Gastrocnemius medialis (tissue), 4 donors: ENCODE data around the gene CLSTN2. TPM values are rescaled to one million over a fixed set of nuclear protein-coding genes. Genes with fewer than 3 reads are reported as not detected.

ENCODE experiments used
- ATAC-seq, 2 donors: fragments of 150-250 bp; one replicate each; pipeline ENCODE4 v1.9.1; 2016
- DNase-seq, 2 donors: peaks; one replicate each; pipeline ENCODE4 v3.0.0-alpha.2; 2019
- H3K27ac ChIP-seq, 4 donors: fragments of 200-600 bp; sonication (generic); 1 replicate in 1 of 4; 2 replicates in 3 of 4; pipeline ENCODE4 v1.5.1; 2016 to 2018; ENCODE audit warnings: mild to moderate bottlenecking in 2 of 4, moderate library complexity in 1 of 4
- H3K27me3 ChIP-seq, 3 donors: fragments of 200-600 bp; sonication (generic) in 2 of 3; 1 replicate in 1 of 3; 2 replicates in 2 of 3; pipeline versions ENCODE4 v1.5.1 to v1.6.0; 2016 to 2019; ENCODE audit warnings: mild to moderate bottlenecking in 1 of 3, moderate library complexity in 1 of 3
- H3K36me3 ChIP-seq, 2 donors: fragments of 200-600 bp; sonication (generic) in 1 of 2; one replicate each; pipeline ENCODE4 v1.5.1; 2017 to 2018
- H3K4me1 ChIP-seq, 2 donors: fragments of 200-600 bp; sonication (generic) in 1 of 2; one replicate each; pipeline ENCODE4 v1.5.1; 2016 to 2017; ENCODE audit warnings: mild to moderate bottlenecking in 2 of 2
- H3K4me3 ChIP-seq, 4 donors: fragments of 200-600 bp; sonication (generic) in 3 of 4; 1 replicate in 1 of 4; 2 replicates in 3 of 4; pipeline ENCODE4 v1.5.1; 2016 to 2019; ENCODE audit warnings: mild to moderate bottlenecking in 2 of 4
- H3K9me3 ChIP-seq, 3 donors: fragments of 200-600 bp; sonication (generic) in 2 of 3; 1 replicate in 1 of 3; 2 replicates in 2 of 3; pipeline ENCODE4 v1.5.1; 2016 to 2019
- CTCF ChIP-seq, 5 experiments: fragments of 450-650 bp in 3 of 5; fragments of 200-600 bp in 2 of 5; sonication (generic) in 2 of 5; IDR thresholded peaks in 4 of 5; conservative IDR thresholded peaks in 1 of 5; 1 replicate in 4 of 5; 2 replicates in 1 of 5; pipeline ENCODE4 v1.5.1; 2016 to 2019; ENCODE audit warnings: antibody characterized with exemption in 5 of 5, mild to moderate bottlenecking in 3 of 5, moderate library complexity in 3 of 5
- POLR2A ChIP-seq, 2 donors: fragments of 450-650 bp; IDR thresholded peaks; one replicate each; pipeline ENCODE4 v1.6.1; 2017; ENCODE audit warnings: antibody characterized with exemption in 2 of 2, mild to moderate bottlenecking in 2 of 2, moderate library complexity in 2 of 2
- in situ Hi-C, 4 donors: fragments of 200-750 bp; cut with MboI; loops; one replicate each; pipeline versions ENCODE4 v1.15.0 to v1.8.0; 2017; ENCODE audit warnings: low sequenced_read_pairs in 4 of 4
- intact Hi-C: fragments of 100-400 bp; cut with DNase I; formaldehyde crosslinking; loops from one replicate; pipeline ENCODE4 v1.15.1; 2023; ENCODE audit warnings: low total_unique reads
- total RNA-seq, 4 donors: library from RNA; depleted of rRNA; stranded (reverse); fragments of >200 nt; gene quantifications; one replicate each; pipeline versions ENCODE4 v1.1.0 to v1.2.3, GENCODE V29; 2016

The CLSTN2 gene
- total RNA-seq, 4 donors from 2014 or later: 1.1 to 4.9 (median 4.0) TPM

- Histone ChIP-seq H3K27me3 (no peaks in the 10 kb centered on the region), H3K9me3 (no peaks in the 10 kb centered on the region), H3K27ac (no peak overlapping the region), H3K36me3 (no peaks in the 10 kb centered on the region), H3K4me1 (peaks cover 0 to 10% of the 10 kb centered on the region in 2 donors), H3K4me3 (no peak overlapping the region)
- TF ChIP-seq POLR2A (IDR thresholded peaks at IDR 0.05) (no peak), CTCF (IDR thresholded peaks at IDR 0.05 in 4 of 5, conservative IDR thresholded peaks at IDR 0.05 in 1 of 5) (no peak)
- intact Hi-C loops (no loop called here), in situ Hi-C loops (no loop called here)
- ATAC-seq: no peak
- DNase-seq: no peak
These were observed 199.4 kb downstream of the CLSTN2 start for GRCh38 chr3:140134231-140134965.

DNA sequence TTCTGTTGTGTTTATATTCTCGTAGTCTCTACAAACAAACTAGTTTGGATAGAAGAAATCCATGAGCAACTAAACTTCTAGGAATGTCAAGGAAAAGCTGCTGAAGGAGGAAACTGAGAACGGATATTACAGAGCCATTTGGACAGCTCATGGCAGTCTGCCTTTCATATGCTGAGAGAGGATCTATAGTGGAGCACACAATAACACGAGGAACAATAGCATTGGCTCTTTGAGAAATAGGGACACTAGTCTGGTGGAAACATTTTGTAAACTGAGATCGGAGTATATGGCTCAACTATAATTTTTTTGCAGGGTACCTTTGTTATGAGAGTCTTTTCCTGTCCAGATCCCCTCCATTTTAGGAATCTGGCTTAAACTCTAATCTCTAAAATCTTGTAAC is 200.5 kb downstream of the CLSTN2 start:
- H3K4me3 ChIP-seq: no peak overlapping the region
- intact Hi-C loops (no loop called here), in situ Hi-C loops (no loop called here)
- no peak overlapping the region for H3K27ac ChIP-seq
- ATAC-seq (no peak), DNase-seq (no peak)
- no peaks in the 10 kb centered on the region for H3K27me3 ChIP-seq
- no peaks in the 10 kb centered on the region for H3K36me3 ChIP-seq
- TF ChIP-seq POLR2A (IDR thresholded peaks at IDR 0.05) (no peak), CTCF (IDR thresholded peaks at IDR 0.05 in 4 of 5, conservative IDR thresholded peaks at IDR 0.05 in 1 of 5) (no peak)
- peaks cover 0 to 10% of the 10 kb centered on the region in 2 donors for H3K4me1 ChIP-seq
- no peaks in the 10 kb centered on the region for H3K9me3 ChIP-seq

- intact Hi-C loops: no loop called here
- DNase-seq (no peak), ATAC-seq (no peak)
- no peaks in the 10 kb centered on the region for H3K9me3 ChIP-seq
- no peaks in the 10 kb centered on the region for H3K36me3 ChIP-seq
- H3K27ac ChIP-seq: no peak overlapping the region
- H3K4me3 ChIP-seq: no peak overlapping the region
- TF ChIP-seq POLR2A (IDR thresholded peaks at IDR 0.05) (no peak), CTCF (IDR thresholded peaks at IDR 0.05 in 4 of 5, conservative IDR thresholded peaks at IDR 0.05 in 1 of 5) (no peak)
- no peaks in the 10 kb centered on the region for H3K27me3 ChIP-seq
- in situ Hi-C loops: no loop called here
- no peaks in the 10 kb centered on the region for H3K4me1 ChIP-seq
These were observed 208.5 kb downstream of the CLSTN2 start for GRCh38 chr3:140143367-140144069.

DNA sequence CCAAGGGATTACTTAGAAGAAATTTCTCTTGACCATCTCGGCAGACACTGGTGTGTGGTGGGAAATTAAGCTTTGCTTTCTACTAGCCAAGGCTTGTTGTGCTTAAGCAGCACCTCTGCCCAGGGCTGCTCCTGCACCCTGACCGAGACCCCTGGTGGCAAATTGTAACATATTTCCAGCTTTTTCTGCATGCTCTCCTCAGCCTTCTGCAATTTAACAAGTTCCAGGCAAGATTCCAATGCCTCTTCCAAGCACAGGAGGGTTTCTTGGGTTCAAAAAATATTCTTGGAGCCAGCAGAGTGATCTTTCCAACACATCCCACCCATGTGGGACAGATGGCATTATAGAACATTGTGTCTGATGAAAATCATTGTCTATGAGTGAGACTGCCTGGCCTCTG is 210.5 kb downstream of the CLSTN2 start:
- H3K4me1 ChIP-seq: no peaks in the 10 kb centered on the region
- H3K27ac ChIP-seq: no peak overlapping the region
- DNase-seq (no peak), ATAC-seq (no peak)
- H3K4me3 ChIP-seq: no peak overlapping the region
- H3K9me3 ChIP-seq: no peaks in the 10 kb centered on the region
- H3K36me3 ChIP-seq: no peaks in the 10 kb centered on the region
- TF ChIP-seq POLR2A (IDR thresholded peaks at IDR 0.05) (no peak), CTCF (IDR thresholded peaks at IDR 0.05 in 4 of 5, conservative IDR thresholded peaks at IDR 0.05 in 1 of 5) (no peak)
- intact Hi-C loops: no loop called here
- in situ Hi-C loops: no loop called here
- H3K27me3 ChIP-seq: no peaks in the 10 kb centered on the region
